VCaP (cell line): ENCODE data around the gene ATAD3C.

Experiments
- H3K27ac ChIP-seq: fragments of 450-650 bp; 2 replicates; pipeline ENCODE4 v1.5.1; 2017
- TF ChIP-seq, protein P1 (sequence below): fragments of 450-650 bp; conservative IDR thresholded peaks from 2 replicates; pipeline ENCODE4 v1.5.1; 2017; ENCODE audit warnings: mild to moderate bottlenecking, moderate library complexity

The ATAD3C gene

GRCh38 chr1:1435911-1436629 lies 13.4 kb upstream of the ATAD3C start:
- H3K27ac ChIP-seq: peak overlapping the region; percentile 99
- TF ChIP-seq, protein P1, sequence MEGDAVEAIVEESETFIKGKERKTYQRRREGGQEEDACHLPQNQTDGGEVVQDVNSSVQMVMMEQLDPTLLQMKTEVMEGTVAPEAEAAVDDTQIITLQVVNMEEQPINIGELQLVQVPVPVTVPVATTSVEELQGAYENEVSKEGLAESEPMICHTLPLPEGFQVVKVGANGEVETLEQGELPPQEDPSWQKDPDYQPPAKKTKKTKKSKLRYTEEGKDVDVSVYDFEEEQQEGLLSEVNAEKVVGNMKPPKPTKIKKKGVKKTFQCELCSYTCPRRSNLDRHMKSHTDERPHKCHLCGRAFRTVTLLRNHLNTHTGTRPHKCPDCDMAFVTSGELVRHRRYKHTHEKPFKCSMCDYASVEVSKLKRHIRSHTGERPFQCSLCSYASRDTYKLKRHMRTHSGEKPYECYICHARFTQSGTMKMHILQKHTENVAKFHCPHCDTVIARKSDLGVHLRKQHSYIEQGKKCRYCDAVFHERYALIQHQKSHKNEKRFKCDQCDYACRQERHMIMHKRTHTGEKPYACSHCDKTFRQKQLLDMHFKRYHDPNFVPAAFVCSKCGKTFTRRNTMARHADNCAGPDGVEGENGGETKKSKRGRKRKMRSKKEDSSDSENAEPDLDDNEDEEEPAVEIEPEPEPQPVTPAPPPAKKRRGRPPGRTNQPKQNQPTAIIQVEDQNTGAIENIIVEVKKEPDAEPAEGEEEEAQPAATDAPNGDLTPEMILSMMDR: no peak

DNA sequence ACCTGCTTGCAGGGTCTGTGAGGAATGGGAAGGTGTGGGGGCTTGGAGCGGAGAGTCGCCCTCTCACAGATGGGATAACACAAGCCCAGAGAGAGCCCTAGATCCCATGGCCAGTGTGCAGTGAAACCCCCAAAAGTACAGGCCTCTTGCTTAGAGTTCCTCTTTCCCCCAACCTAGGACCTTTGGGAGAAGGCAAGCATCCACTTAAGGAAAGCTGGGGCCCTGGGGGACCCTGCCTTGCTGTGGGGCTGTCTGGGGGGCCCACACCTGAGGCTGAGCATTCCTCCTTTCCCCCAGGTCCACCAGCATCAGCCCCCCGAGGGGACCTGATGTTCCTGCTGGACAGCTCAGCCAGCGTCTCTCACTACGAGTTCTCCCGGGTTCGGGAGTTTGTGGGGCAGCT lies 12.9 kb upstream of the ATAD3C start:
- TF ChIP-seq, protein P1: no peak
- peak overlapping the region; percentile 99 for H3K27ac ChIP-seq

GRCh38 chr1:1437033-1437903 lies 12.2 kb upstream of the ATAD3C start:
- TF ChIP-seq, protein P1: no peak
- peak overlapping the region; percentile 99 for H3K27ac ChIP-seq

DNA sequence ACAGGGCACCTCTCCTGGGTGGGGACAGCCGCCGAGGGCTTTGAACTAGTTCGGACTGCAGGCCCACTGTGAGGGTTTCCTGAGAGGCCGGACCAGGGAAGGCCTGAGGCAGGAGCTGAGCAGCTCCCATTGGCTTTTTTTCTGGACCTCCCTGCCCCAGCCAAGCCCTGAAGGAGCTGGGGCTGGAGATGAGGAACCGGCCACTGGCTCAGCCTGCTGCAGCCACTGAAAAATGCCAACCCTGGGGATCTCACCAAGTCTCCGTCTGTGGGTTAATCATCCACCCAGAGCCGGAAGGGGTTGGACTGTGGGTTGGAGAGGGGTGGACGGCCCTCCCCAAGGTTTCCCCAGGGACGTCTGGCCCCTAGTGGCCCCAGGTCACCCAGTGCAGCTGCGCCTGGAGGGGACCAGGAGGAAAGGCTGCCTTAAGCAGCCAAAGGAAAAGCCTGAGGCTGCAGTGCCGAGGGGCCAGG lies 11.5 kb upstream of the ATAD3C start:
- peak overlapping the region; percentile 99 for H3K27ac ChIP-seq
- TF ChIP-seq, protein P1: peak; percentile 22; the same call in 1 of the 2 replicates

DNA sequence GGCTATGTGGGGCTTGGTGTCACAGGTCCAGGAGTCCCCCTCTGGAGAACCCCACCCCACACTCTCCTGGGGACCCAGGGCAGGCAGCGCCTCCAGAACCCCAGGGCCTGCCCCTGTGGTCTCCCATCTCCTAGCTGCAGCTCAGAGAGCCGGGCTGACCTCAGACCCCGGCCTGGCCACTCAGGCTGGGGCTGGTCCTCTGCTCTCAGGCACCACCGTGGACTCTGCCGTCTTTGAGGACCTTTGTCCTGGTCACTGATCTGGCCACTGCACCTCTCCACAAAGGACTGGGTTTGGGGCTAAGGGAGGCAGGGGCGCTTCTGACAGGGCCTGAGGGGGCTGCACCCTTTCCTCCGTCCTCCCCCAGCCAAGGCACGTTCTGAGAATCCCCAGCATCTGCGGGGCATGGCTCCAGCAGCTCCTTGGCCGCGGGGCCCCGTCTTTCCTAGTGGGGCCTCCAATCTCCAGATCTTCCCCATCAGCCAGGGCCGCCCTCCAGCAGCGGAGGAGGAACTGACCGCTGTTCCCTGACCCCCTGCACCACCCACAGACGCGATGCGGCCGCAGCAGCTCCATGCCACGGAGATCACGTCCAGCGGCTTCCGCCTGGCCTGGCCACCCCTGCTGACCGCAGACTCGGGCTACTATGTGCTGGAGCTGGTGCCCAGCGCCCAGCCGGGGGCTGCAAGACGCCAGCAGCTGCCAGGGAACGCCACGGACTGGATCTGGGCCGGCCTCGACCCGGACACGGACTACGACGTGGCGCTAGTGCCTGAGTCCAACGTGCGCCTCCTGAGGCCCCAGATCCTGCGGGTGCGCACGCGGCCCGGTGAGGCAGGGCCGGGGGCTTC lies 10.7 kb upstream of the ATAD3C start:
- TF ChIP-seq, protein P1: no peak
- peak overlapping the region; percentile 99 for H3K27ac ChIP-seq

GRCh38 chr1:1439546-1440261 lies 9.8 kb upstream of the ATAD3C start:
- TF ChIP-seq, protein P1: no peak
- H3K27ac ChIP-seq: peak overlapping the region; percentile 99
